Muscle layer of duodenum (tissue), 2 donors: Measurements from ENCODE around the gene ARHGAP36.

Experiments used
- H3K27ac ChIP-seq: one replicate; pipeline ENCODE4 v1.7.0; 2013; ENCODE audit warnings: mild to moderate bottlenecking, low read length
- H3K27me3 ChIP-seq: one replicate; pipeline ENCODE4 v1.7.0; 2013; ENCODE audit warnings: low read depth, mild to moderate bottlenecking, control low read depth, low read length
- H3K36me3 ChIP-seq, 2 donors: one replicate each; pipeline ENCODE4 v1.7.0; 2013; ENCODE audit warnings: low read length in 2 of 2, control low read depth in 1 of 2, mild to moderate bottlenecking in 1 of 2; ENCODE audit not compliant: insufficient read depth in 2 of 2, control insufficient read depth in 1 of 2
- H3K4me1 ChIP-seq, 2 donors: one replicate each; pipeline ENCODE4 v1.7.0; 2013; ENCODE audit warnings: low read length in 2 of 2, mild to moderate bottlenecking in 2 of 2, control low read depth in 1 of 2, moderate library complexity in 1 of 2; ENCODE audit not compliant: insufficient read depth in 2 of 2, control insufficient read depth in 1 of 2
- H3K4me3 ChIP-seq, 2 donors: one replicate each; pipeline ENCODE4 v1.7.0; 2013; ENCODE audit warnings: low read length in 2 of 2, low read depth in 1 of 2, mild to moderate bottlenecking in 1 of 2
- H3K9me3 ChIP-seq, 2 donors: one replicate each; pipeline ENCODE4 v1.7.0; 2013; ENCODE audit warnings: low read length in 2 of 2, control low read depth in 1 of 2, mild to moderate bottlenecking in 1 of 2; ENCODE audit not compliant: control insufficient read depth in 1 of 2
- donor health status: healthy.

Gene ARHGAP36

DNA sequence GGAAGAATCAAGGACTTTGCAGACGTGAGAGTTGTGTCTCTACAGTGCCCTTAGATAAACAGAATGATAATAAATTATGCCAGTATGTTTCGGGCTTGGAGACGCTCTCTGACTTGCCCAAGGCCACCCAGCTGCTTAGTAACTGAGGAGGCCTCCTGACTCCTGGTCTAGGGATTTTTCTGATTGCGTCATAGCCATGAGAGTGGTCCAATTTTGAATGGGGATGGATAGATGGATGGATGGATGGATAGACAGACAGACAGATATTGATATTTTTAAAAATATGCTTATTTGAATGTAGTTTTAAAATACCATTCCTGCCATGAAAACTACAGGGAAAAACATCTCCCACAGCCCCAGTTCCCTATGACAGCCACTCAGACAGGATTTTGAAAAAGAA, 15.5 kb downstream of the ARHGAP36 start:
- peaks cover 6% of the 10 kb centered on the region for H3K27me3 ChIP-seq
- peaks cover 0 to 4% of the 10 kb centered on the region in 2 donors for H3K4me1 ChIP-seq
- no peak overlapping the region for H3K4me3 ChIP-seq
- no peaks in the 10 kb centered on the region for H3K9me3 ChIP-seq
- H3K27ac ChIP-seq = no peak overlapping the region
- no peaks in the 10 kb centered on the region for H3K36me3 ChIP-seq

DNA sequence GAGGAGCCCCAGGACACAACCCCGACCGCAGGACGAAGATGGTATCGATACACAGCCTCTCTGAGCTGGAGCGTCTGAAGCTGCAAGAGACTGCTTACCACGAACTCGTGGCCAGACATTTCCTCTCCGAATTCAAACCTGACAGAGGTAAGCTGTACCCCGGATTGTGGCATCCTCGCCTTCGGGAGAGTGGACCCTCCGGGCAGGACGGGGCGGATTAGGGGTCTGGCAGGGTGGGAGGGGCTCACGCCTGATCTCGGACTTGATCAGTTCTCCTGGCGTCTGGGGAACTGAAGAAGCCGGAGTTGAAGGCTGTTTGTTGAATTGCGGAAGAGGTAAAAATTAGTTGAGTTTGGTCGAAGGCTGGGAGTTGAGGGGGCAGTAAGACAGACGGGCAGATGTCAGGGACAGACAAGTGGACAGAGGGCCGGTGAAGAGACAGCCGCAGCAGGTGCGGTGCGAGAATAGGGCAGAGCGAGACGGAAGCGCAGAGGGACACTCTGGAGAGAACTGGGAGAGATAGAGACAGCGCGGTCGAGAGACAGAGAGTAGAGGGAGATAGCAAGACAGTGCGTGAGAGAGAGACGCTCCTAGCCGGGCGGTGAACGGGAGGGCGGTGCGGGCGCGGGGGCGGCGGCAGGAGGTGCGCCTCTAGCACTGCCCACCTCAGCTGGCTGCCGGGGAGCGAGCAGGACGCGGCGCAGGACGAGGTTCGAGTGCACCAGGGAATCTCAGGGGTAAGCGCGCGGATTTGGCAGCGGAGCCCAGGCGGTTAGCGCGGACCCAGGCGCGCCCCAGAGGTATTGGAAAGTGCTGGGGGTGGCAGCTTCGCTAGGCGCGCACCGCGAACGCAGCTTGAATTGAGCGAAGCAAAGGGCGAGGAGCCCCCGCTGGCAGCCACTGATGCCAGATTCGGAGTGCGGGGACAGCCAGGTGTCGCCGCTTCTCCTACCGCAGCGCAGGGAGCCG, 23.9 kb downstream of the ARHGAP36 start:
- Histone ChIP-seq H3K9me3 (no peaks in the 10 kb centered on the region), H3K4me3 (no peak overlapping the region), H3K27ac (no peak overlapping the region)

GRCh38 chrX:131083510-131084142, 25.5 kb downstream of the ARHGAP36 start:
- no peaks in the 10 kb centered on the region for H3K36me3 ChIP-seq
- no peak overlapping the region for H3K4me3 ChIP-seq
- H3K4me1 ChIP-seq = peaks cover 0 to 5% of the 10 kb centered on the region in 2 donors
- H3K27ac ChIP-seq = no peak overlapping the region
- H3K27me3 ChIP-seq = no peaks in the 10 kb centered on the region
- no peaks in the 10 kb centered on the region for H3K9me3 ChIP-seq

More for the DNA sequence above, 23.9 kb downstream of the ARHGAP36 start:
- Histone ChIP-seq H3K36me3 (no peaks in the 10 kb centered on the region), H3K4me1 (peaks cover 0 to 5% of the 10 kb centered on the region in 2 donors), H3K27me3 (no peaks in the 10 kb centered on the region)

DNA sequence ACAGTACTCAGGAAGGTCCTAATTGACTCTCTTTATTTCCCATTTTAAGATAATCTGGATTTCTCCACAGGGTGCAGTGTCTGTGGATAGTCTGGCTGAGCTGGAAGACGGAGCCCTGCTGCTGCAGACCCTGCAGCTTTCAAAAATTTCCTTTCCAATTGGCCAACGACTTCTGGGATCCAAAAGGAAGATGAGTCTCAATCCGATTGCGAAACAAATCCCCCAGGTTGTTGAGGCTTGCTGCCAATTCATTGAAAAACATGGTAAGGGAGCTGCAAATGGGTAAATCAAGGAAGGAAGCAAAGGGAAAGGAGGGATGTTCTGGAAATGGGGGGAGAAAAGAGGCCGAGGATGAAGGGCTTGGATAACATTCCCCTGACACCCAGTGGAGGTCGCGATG, 26.0 kb downstream of the ARHGAP36 start:
- H3K4me1 ChIP-seq = peaks cover 0 to 5% of the 10 kb centered on the region in 2 donors

GRCh38 chrX:131136776-131137175, 78.6 kb downstream of the ARHGAP36 start:
- Histone ChIP-seq H3K4me1 (no peaks in the 10 kb centered on the region), H3K4me3 (no peak overlapping the region), H3K9me3 (no peaks in the 10 kb centered on the region), H3K36me3 (no peaks in the 10 kb centered on the region), H3K27ac (no peak overlapping the region), H3K27me3 (no peaks in the 10 kb centered on the region)

More for the DNA sequence above, 26.0 kb downstream of the ARHGAP36 start:
- no peak overlapping the region for H3K27ac ChIP-seq
- H3K9me3 ChIP-seq = no peaks in the 10 kb centered on the region
- no peaks in the 10 kb centered on the region for H3K36me3 ChIP-seq
- H3K27me3 ChIP-seq = no peaks in the 10 kb centered on the region
- no peak overlapping the region for H3K4me3 ChIP-seq

DNA sequence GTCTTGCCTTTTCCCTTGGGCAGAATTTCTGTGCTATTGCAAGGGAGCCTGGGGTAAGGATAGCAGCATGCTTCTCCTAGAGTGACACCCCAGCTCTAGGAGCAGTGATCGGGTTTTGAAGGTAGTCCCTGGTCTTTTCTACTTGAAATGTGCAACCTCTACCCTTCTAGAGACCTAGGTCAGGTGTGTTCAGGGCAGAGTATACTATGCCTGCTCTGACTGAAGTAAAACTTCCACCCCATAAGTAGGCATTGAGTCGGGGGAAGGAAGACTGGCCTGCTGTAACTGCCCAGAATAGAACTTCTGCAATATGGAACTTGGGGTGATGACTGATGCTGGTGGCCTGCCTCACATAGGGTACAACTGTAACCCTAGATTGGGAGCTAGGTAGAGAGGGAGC, 80.9 kb downstream of the ARHGAP36 start:
- no peak overlapping the region for H3K27ac ChIP-seq
- H3K9me3 ChIP-seq = no peaks in the 10 kb centered on the region
- H3K4me3 ChIP-seq = no peak overlapping the region
- no peaks in the 10 kb centered on the region for H3K36me3 ChIP-seq
- H3K27me3 ChIP-seq = no peaks in the 10 kb centered on the region
- H3K4me1 ChIP-seq = no peaks in the 10 kb centered on the region
